HUES6 (cell line): Measurements from ENCODE around the gene SLC22A5.

ENCODE experiments used
- H3K27ac ChIP-seq: 2 replicates; pipeline ENCODE4 v1.7.0; 2013; ENCODE audit warnings: low read depth, mild to moderate bottlenecking, low read length, inconsistent platforms
- H3K27me3 ChIP-seq: 2 replicates; pipeline ENCODE4 v1.6.1; 2013; ENCODE audit warnings: low read length; ENCODE audit not compliant: control insufficient read depth, insufficient read depth
- H3K36me3 ChIP-seq: 2 replicates; pipeline ENCODE4 v1.6.1; 2013; ENCODE audit warnings: low read length; ENCODE audit not compliant: control insufficient read depth, insufficient read depth
- H3K4me1 ChIP-seq: 2 replicates; pipeline ENCODE4 v1.6.1; 2013; ENCODE audit warnings: low read length; ENCODE audit not compliant: control insufficient read depth, insufficient read depth
- H3K4me3 ChIP-seq: 2 replicates; pipeline ENCODE4 v1.5.1; 2013; ENCODE audit warnings: low read depth, low read length
- H3K9ac ChIP-seq: one replicate; pipeline ENCODE4 v1.6.1; 2013; ENCODE audit warnings: mild to moderate bottlenecking, low read length
- H3K9me3 ChIP-seq: 2 replicates; pipeline ENCODE4 v1.6.1; 2013; ENCODE audit warnings: low read depth, low read length; ENCODE audit not compliant: control insufficient read depth, insufficient read depth

Gene SLC22A5

DNA sequence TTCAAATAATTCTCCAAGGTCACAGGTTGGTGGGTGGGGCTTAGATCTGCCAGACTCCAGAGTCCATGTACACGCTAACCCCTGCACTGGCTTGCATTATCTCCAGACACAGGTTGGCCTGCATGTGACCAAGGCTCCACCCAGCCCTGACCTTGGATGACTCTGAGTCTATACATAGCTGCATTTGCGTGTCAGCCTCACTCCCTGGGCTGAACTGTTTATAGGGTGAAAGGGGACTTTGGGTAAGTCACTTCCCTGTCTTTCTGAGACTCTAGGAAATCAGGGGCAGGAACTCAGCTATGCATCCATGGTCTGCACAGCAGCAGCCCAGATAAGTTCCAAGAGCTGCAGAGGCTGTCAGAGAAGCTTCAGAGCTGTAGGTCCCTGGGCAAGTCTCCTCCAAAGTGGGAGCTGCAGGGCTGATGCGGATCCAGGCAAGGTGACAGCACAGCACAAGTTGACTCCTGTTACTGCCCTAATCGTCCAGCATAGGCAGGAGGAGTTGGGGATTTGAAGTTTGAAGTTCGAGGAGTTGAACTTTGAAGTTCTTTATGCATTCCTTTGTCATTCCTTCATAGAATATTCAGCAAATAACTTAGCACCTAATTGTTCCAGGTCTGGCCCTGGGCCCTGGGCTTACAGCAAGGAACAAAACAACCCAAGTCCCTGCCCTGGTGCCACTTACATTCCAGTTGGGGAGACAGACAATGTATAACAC lies 53.4 kb downstream of the SLC22A5 start:
- Histone ChIP-seq H3K27me3 (no peaks in the 10 kb centered on the region), H3K36me3 (no peaks in the 10 kb centered on the region), H3K4me1 (peaks cover 43% of the 10 kb centered on the region), H3K9me3 (no peaks in the 10 kb centered on the region), H3K9ac (no peak overlapping the region), H3K4me3 (no peak overlapping the region), H3K27ac (no peak overlapping the region)

DNA sequence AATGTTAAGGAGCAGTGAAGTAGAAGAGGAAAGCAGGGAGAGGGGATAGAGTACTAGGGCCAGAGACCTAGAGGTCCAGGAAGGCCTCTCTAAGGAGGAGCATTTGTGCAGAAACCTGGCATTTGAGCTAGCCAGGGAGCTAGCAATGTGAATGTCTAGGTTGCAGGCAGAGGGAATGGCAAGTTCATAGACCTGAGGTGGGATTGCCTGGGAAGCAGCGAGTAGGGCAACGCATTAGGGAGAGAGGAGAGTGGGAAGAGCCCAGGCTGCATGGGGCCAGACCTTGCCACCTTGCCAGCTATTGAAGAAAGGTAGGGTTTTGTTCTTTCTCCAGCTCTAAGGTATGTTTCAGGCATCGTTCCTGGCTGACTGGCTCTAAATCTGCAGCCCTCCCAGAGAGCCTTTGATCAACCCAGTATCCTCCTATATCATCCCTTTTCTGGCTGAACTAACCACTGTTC lies 54.0 kb downstream of the SLC22A5 start:
- no peaks in the 10 kb centered on the region for H3K27me3 ChIP-seq
- no peak overlapping the region for H3K4me3 ChIP-seq
- no peak overlapping the region for H3K9ac ChIP-seq
- no peak overlapping the region for H3K27ac ChIP-seq
- no peaks in the 10 kb centered on the region for H3K36me3 ChIP-seq
- no peaks in the 10 kb centered on the region for H3K9me3 ChIP-seq
- peaks cover 49% of the 10 kb centered on the region for H3K4me1 ChIP-seq

DNA sequence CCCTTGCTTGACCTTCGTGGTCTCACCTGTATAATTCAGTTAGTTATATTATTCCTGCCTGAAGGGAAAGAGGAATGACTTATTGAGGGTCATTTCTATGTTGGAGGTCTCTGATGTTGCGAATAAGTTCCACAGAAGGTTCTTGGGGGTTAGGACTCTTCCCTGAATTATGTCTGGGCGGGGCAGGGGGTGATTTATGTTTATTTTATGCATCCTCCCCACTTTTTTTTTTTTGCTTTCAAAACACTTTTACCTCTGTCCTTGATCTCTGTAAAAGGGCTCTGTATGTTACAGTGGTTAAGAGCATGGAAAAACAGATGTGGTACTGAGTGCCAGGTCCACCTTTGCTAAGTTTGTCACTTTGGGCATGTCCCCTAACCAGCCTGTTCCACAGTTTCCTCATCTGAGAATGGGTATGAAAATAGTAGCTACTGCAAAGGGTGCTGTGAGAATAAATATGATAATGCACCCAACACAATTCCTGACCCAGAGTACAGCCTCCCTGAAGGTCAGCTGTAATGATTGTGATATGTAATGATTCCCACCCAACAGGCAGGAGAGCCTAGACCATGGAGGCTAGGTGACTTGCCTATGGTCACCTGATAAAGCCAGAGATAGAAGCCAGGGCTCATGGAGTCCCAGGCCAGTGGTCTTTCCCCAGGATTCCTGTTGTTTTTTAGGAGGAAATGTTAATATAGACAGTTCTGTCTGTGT lies 54.8 kb downstream of the SLC22A5 start:
- H3K9ac ChIP-seq: no peak overlapping the region
- no peak overlapping the region for H3K27ac ChIP-seq
- H3K9me3 ChIP-seq: no peaks in the 10 kb centered on the region
- H3K36me3 ChIP-seq: no peaks in the 10 kb centered on the region
- H3K4me3 ChIP-seq: no peak overlapping the region
- peaks cover 50% of the 10 kb centered on the region for H3K4me1 ChIP-seq
- H3K27me3 ChIP-seq: no peaks in the 10 kb centered on the region

DNA sequence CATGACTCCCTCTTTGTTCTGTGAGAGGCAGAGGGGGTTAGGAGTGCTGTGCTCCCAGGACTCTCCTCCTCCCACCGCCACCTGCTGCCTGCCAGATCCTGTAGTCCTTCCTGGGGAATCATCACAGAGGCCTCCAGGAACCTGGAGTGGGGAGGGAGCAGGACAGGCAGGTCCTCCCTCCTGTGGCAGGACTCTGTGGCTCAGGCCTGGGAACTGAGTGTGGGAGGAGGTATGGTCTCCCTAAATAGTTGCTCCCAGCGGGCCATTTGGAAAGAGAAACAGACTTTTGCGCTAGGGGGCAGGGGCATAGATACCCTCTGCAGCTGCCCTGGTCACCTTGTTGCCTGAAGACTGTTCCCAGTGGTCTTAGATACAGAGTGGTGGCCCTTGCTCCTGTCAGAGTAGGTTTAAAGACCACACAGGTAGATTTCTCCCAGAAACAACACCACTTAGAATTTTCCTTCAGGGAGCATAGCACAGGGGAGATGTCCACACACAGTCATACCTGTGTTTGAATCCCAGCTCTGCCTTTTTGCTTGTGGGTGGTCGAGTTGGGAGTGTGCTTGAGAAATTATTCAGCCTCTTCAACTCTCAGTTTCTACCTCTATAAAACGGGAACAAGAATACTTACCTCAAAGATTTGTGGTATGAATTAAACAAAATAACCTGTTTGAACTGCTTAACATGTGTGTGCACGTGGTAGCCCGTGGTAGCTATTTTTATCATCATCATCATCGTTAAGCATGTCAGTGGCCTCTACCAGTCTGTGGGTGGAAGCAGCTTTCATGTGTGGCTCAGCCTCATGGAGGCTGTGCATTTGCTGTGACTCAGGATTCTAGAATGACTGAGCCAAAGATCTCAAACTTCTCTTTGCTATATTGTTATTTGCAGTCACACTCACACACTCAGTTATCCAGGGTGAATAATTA lies 55.8 kb downstream of the SLC22A5 start:
- no peaks in the 10 kb centered on the region for H3K36me3 ChIP-seq
- peaks cover 42% of the 10 kb centered on the region for H3K4me1 ChIP-seq
- H3K9me3 ChIP-seq: no peaks in the 10 kb centered on the region
- H3K4me3 ChIP-seq: no peak overlapping the region
- no peak overlapping the region for H3K9ac ChIP-seq
- H3K27me3 ChIP-seq: no peaks in the 10 kb centered on the region
- H3K27ac ChIP-seq: no peak overlapping the region

DNA sequence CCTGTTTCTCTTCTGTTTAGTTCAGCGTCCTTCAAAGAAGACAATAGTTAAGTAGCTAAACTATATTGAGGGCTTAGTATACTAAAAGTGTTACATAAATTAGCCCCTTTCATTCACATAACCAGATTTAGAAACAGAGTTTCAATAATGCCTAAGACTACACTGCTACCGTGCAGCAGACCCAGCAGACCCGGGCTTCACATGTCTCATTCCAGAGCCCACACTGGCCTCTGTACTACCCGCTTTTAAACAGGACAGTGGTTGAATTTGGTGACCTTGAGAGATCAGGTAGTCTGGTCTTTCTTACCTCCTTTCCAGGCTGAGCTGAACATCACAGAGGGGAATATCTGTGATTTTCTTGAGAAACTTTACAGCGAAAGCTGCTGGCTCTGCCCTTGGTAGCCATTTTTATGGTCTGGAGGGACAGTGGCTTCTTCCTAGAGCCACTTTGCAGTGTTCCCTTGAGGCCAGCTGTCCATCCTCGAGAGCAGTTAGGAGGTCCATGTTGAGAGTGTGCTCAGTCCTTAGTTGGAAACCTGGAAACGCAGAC lies 56.5 kb downstream of the SLC22A5 start:
- Histone ChIP-seq H3K9me3 (no peaks in the 10 kb centered on the region), H3K27me3 (no peaks in the 10 kb centered on the region), H3K36me3 (no peaks in the 10 kb centered on the region), H3K9ac (peak overlapping the region; percentile 17), H3K4me1 (peaks cover 42% of the 10 kb centered on the region), H3K4me3 (no peak overlapping the region), H3K27ac (no peak overlapping the region)

DNA sequence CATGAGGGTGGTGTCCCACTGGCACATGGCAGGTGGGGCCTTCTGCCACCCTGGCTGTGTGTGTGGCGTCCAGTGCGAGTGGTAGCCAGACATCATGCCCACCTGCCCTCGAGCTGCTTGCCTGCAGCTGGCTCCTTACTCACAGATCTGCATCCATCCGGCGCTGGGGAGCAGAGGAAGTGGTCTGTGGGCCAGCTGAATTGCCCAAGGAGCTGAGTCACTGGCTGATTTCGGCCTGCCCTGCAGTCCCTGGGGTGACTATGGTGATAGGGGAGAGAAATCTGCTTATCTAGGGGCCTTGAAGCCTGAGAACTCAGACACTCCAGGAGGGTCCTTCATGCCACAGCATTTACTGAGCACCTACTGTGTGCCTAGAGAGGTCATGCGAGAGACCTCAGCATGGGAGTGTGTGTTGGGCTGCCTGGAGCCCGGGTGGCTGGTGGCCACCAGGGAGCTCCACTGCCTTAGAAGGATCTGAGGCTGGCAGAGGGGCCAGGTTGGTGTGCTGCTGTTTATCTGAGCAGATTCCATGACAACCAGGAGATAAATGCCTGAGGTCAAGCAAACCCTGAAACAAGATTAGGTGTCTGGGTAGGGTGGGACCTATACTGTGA lies 57.1 kb downstream of the SLC22A5 start:
- peaks cover 42% of the 10 kb centered on the region for H3K4me1 ChIP-seq
- H3K4me3 ChIP-seq: no peak overlapping the region
- no peaks in the 10 kb centered on the region for H3K27me3 ChIP-seq
- H3K9ac ChIP-seq: peak overlapping the region; percentile 17
- no peaks in the 10 kb centered on the region for H3K36me3 ChIP-seq
- H3K9me3 ChIP-seq: no peaks in the 10 kb centered on the region
- H3K27ac ChIP-seq: no peak overlapping the region

DNA sequence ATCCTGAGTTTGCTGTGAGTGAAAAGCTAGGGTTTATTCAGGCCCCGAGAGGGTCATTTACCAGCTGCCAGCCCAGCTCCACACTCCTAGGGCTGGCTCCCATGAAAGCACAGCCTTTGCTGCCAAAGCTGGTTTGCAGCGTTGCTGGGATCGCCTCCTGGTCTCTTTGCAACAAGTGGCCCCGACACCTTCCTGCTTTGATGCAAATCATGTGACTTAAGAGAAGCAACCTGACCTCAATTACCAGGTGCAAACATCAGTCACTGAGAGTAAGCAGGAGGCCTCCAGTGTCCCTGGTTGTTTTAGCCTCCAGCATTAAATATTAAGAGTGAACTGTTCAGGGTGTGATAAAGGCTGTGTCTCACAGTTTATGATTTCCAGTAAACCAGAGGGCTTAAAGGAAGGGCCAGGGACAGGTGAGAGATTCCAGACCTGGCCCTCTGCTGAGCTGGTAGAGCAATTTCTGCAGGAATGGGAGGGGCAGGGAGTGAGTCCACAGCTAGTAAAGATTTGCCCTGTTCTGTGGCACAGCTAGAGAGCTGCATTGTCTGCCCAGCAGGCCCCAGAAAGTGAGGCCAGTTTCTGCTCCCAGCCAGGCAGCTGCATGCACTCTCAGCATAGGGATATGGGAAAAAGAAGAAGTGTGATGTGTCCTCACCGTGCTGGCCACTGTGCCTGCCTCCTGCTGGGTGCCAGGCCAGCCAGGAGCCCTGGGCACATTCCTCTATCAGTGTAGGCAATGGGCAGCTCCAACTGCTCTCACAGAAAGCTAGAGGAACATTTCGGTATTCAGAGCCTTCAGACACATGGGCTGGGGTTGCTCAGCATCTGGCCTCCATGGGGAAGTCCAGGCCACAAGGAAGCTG lies 58.0 kb downstream of the SLC22A5 start:
- Histone ChIP-seq H3K36me3 (no peaks in the 10 kb centered on the region), H3K4me3 (no peak overlapping the region), H3K4me1 (peaks cover 42% of the 10 kb centered on the region), H3K9ac (peak overlapping the region; percentile 4), H3K27me3 (no peaks in the 10 kb centered on the region), H3K9me3 (no peaks in the 10 kb centered on the region), H3K27ac (no peak overlapping the region)

DNA sequence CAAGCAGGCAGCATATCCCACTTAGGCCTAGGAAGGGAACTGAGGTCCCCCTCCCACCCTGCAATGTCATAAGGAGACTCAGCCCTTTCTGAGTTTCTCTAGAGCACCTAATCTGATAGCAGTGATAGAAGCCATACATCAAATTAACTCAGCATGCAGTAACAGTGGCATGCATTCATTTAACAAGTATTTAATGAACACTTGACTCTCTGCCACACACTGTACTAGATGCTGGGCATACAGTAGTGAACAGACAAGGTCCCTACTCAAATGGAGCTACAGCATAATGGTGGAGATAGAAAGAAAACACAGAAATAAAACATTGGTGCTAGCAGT lies 58.6 kb downstream of the SLC22A5 start:
- Histone ChIP-seq H3K9ac (no peak overlapping the region), H3K9me3 (no peaks in the 10 kb centered on the region), H3K27me3 (no peaks in the 10 kb centered on the region), H3K4me3 (no peak overlapping the region), H3K27ac (no peak overlapping the region), H3K4me1 (peaks cover 39% of the 10 kb centered on the region), H3K36me3 (no peaks in the 10 kb centered on the region)

DNA sequence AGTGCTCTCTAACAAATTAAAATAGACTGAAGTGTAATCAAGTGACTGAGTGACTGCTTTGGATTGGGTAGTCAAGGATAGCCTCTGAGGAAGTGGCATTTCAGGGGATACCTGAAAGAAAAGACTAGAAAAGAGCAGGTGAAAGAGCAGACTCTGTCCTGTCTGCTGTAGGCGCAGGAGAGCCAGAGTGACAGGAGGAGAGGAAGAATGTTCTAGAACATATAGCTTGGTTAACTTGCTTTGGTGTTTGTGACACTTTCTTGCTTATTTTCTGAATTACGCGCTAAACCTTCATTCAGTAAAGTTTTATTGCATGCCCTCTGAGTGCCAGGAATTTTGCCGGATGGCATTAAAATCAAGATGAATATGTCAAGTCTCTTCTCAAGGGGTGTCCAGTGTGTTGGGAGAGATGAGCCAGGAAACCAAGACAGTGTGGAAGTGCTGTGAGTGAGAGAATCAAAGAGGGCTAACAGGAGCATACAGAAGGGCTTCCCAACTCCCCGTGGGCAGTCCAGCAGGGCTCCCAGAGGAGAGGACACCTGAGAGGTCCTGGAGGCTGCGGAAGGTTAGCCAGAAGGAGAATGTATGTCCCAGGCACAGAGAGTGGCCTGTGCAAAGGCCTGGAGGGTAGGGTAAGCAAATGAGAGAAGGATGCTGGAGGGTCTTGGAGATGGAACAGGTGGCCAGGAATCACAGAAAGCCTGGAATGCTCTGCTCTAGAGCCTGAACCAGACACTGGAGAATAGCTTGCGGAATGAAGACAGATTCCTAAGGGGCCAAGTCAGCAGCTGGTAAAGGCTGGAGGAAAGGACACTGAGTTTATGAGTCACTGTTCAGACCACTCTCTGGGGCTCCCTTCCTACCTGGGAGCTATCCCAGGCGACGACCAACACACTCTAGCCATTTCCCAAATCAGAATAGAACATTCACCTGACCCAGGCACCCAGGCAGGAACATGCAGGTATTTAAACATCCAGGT lies 59.3 kb downstream of the SLC22A5 start:
- Histone ChIP-seq H3K27ac (no peak overlapping the region), H3K9ac (no peak overlapping the region), H3K9me3 (no peaks in the 10 kb centered on the region), H3K4me3 (no peak overlapping the region), H3K27me3 (no peaks in the 10 kb centered on the region), H3K4me1 (peaks cover 32% of the 10 kb centered on the region), H3K36me3 (no peaks in the 10 kb centered on the region)
